NCI-H187 treated with DMSO at 0.1 percent for 48 hours (cell line): ENCODE measurements around the gene STK11.

Experiments
- DNase-seq: peaks from one replicate; lab custom pipeline; 2025; lab: John Stamatoyannopoulos, UW

Gene STK11

GRCh38 chr19:1226522-1227303, 21.1 kb downstream of the STK11 start:
- DNase-seq: no peak

- no peak for DNase-seq
Measured at GRCh38 chr19:1227304-1228054, 21.9 kb downstream of the STK11 start.

- no peak for DNase-seq
Measured at GRCh38 chr19:1228161-1228957, 22.8 kb downstream of the STK11 start.

GRCh38 chr19:1229056-1229923, 23.7 kb downstream of the STK11 start:
- DNase-seq: no peak

GRCh38 chr19:1229924-1230782, 24.6 kb downstream of the STK11 start:
- DNase-seq: no peak

- no peak for DNase-seq
Measured at GRCh38 chr19:1230783-1231489, 25.4 kb downstream of the STK11 start.

- DNase-seq: no peak
Measured at GRCh38 chr19:1231729-1232637, 26.4 kb downstream of the STK11 start.

GRCh38 chr19:1232652-1233072, 27.1 kb downstream of the STK11 start:
- no peak for DNase-seq

GRCh38 chr19:1233115-1233667, 27.6 kb downstream of the STK11 start:
- no peak for DNase-seq

- DNase-seq: no peak
Measured at GRCh38 chr19:1234051-1234954, 28.7 kb downstream of the STK11 start.

GRCh38 chr19:1234955-1235380, 29.4 kb downstream of the STK11 start:
- no peak for DNase-seq

- DNase-seq: no peak
Measured at GRCh38 chr19:1235625-1236538, 30.3 kb downstream of the STK11 start.

- DNase-seq: no peak
Measured at GRCh38 chr19:1236576-1236975, 31.0 kb downstream of the STK11 start.

GRCh38 chr19:1237027-1237659, 31.6 kb downstream of the STK11 start:
- DNase-seq: no peak

- no peak for DNase-seq
Measured at GRCh38 chr19:1237754-1238368, 32.3 kb downstream of the STK11 start, which contains the start of gene CBARP. Gene CBARP (minus strand): TSS chr19:1238005. CDS start chr19:1236100, 1,905 bp downstream.
